GM21528 (cell line): ENCODE measurements around the gene P2RX3.
"Not testable (repeated sequence)": the region's sequence is repeated elsewhere in the genome, so short reads cannot be mapped to it uniquely, and the experiment has no call there.

ENCODE experiments used
- ATAC-seq: cut with Tn5 transposase; IDR thresholded peaks from one replicate; pipeline ENCODE4 v1.9.1; 2021; ENCODE audit warnings: mild to moderate bottlenecking, moderate library complexity; ENCODE audit not compliant: unreplicated experiment, low FRiP score

P2RX3 gene

DNA sequence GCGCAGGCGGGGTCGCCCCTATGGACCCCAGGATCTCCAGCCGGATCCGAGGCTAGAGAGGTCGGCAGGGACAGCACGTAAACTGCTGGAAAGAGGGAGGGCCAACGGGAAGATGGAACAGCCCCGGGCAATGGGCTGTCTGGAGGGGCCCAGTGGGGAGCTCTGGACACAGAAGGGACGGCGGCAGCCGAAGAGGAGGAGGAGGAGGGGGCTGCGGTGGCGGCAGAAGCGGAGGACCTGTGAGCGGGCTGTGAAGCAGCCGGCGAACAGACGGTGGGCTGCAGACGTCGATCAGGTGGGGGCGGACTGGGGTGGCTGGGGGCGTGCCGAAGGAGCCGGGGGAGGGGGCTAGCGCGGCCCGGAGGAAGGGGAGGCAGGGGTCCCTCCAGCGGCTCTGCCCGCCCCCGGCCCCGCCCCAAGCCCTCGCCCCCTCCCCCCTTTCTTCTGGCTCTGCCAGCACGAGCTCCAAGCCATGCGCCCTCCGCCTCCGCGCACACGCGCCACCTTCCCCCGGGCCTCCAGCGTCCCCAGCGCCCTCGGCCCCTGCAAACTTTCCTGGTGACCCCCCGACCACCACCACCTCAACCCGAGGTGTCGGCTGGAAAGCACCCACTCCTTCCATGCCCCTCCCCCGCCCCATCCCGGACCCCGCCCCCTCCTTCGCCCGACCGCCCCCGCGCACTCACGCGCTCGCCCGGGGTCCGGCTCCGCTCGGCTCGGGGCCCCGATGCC lies 13.8 kb upstream of the P2RX3 start:
- ATAC-seq: peak; percentile 38

DNA sequence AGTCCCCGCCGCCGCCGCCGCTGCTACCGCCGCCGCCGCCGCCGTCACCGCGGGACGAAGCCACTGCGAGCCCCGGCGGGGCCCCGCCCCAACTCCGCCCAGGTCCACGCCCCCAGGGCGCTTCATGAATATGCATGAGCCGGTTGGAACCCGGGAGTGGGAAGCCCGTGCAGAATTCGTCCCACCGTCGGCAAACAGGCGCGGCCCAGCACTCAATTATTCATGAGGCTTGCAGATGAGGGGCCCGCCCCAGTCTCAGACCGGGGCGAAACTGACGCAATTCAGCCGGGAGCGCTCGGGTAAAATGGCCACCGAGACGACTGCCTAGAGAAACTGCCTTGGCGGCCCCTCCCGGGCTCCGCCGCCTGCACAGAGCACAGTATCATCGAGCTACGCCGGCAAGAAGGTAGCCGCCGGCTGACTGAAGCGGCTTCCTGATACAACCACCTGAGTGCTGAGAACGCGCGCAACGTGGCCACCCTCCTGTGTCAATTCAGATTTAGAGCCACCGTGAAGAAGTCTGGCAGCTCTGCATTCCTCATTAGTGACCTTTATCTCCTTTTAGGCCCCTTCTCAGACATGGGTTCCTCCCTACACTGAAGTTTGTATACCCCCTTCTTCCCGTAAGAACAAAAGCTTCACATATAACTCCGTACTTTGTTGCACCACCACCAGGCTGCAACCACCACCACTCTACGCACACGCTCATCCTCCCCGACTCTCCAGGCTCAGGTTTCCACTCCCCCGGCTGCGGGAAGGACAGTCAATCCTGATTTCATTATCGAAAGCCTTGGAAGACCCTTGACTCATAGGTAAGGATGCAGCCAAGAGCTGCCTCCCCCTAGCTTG lies 13.0 kb upstream of the P2RX3 start, which contains the start of gene TNKS1BP1:
TNKS1BP1 (minus strand) TSS at position 67 of the 849 bp plus-strand sequence. CDS start 3,067 bp downstream, outside the sequence.
- peak; percentile 92 for ATAC-seq

DNA sequence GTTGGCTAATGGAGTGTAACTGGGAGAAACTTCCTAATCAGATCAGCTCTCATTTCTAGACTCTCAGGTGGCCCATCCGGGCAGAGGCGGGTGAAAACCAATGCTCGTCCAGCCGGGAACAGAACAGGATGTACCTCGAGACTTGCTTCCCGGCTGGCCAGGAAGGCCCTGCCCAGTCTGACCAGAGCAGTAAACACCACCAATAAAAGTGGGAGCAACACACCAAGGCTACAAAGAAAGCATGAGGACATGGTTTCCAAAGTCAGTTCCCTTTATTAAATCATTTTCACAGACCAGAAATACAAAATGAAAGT lies 12.5 kb upstream of the P2RX3 start:
- no peak for ATAC-seq

DNA sequence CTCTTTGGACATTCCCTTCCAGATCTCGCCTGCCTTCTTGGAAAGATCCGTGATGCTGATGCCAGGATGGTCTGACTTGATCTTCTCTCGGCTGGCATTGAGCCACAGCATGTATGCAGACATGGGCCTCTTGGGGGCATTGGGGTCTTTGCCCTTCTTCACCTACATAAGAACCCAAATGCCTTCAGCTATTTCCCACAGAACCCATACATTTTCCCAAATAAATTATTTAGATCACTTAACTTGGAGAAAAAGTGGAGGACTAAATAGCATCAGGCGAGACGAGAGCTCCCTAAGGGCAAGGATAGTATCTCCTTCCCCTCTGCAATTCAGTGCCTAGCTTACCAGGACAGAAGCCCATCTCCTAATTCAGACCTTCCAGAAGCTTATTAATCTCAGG lies 10.4 kb upstream of the P2RX3 start:
- no peak for ATAC-seq

DNA sequence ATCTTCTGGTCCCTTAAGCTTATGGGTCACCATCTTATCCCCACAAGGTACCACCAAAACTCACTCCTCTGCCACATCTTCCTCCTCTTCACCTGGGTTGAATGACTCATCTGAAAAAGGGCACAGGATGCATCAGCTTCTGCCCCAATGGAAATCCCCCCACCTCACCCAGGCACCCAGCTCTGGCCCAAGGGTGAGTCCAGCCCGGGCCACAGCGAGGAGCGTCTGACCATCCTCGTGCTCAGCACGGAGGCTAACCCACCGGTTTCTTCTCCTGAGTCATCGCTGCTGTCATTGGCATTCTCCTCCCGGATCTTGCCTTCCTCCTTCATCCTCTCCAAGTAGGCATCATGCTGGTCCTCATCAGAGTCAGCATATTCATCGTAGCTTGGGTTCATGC lies 8.1 kb upstream of the P2RX3 start:
- no peak for ATAC-seq

DNA sequence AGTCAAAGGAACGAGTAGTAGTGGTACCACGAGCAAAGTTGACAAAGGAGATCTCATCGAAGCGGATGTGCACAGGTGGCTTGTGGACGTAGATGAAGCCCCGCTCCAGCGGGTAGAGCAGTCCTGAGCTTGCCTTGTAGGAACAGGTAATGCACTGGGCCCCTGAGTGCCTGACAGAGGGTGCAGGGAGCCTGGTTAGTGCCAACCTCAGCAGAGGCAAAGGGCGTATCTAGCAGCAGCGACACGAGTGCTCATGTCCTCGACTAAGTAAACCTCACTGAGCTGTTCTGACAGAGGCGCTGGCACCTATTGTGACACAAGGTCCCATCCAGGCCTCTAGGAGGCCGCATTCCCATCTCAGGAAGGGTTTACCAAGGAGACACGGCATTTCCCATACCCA lies 6.4 kb upstream of the P2RX3 start:
- no peak for ATAC-seq

DNA sequence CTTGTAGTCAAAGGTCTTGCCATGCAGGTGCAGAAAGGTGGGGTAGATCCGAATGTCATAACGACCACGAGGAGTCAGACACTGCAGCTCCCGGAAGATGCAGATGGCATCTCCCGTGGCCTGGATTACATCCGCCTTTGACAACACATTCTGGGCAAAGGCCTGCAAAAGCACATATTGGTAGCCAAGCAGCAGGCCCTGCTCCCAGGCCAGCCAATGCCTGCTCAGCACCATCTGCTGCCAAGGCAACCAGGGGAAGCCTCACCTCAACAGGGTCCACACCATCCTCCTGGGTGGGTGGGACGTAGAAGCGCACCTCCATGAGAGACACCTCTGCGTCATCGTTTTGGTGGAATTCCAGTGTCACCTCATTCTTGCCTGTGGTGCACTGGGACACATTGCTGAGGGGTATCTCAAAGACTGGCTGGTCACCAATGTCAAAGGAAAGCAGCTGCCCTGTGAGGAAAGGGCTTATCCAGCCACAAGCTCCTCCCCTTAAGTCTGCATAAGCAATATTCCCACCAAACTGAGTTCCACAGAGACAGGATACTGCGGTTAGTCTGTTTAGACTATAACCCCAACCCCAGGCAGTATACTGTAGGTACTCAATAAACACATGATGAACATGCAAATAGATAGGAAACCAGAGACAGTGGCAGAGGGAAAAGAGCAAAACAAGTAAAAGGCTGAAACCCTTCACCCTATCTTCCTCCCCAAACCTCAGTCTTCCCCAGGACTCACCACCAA lies 5.3 kb upstream of the P2RX3 start:
- ATAC-seq: no peak

DNA sequence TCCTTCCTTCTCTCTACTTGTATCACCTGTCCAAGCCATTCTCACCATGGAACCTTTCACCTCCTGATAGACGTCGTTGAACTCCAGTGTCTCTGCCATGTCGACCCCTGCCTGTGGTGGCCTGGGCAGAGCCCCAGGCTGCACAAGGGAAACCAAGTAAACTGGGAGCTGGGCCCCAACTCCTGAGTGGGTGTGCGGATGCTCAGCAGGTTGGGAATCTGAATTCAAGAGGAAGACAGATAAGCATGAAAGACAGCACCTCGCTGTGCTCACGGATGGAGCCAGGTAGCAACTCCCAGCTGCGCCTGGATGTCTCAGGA lies 3.2 kb upstream of the P2RX3 start:
- ATAC-seq: peak; percentile 14

DNA sequence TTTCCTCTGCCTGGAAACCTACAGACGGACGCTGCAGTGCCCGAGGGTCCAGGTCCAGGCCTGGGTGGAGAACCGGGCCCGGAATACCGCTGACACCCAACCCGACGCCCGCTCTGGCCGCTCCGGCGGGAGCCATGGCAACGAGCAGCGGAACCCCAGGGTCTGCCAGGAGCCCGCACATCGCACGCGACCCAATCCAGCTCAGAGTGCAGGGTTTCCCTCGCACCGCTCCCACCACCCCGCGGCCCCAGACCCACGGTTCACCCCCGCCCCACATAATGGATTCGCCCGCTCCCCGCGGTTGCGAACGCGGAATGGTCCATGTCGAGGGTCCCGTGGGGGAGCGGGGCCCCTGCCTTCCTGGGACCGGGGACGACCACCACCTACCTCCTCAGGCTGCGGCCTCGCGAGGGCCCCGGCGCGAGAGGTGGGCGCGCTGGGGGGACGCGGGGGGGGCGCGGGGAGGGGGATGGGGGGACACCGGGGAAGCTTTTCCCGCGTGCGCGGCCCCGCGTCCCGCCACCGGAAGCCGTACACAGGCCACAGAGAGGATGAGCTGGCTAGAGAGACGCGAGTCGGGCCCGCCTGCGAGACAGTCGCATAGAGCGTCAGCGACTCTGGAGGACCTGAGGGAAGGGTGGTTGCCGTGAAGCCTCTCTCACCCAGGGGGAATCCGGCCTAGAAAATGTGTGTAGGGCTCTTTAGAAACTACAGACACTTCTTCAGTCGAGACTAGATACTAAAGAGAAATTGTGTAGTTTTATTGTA lies 2.6 kb upstream of the P2RX3 start, which contains the start of gene SSRP1:
SSRP1 (minus strand) TSS at position 550 of the 768 bp plus-strand sequence. CDS start 771 bp downstream, outside the sequence.
- ATAC-seq: peak; percentile 99

DNA sequence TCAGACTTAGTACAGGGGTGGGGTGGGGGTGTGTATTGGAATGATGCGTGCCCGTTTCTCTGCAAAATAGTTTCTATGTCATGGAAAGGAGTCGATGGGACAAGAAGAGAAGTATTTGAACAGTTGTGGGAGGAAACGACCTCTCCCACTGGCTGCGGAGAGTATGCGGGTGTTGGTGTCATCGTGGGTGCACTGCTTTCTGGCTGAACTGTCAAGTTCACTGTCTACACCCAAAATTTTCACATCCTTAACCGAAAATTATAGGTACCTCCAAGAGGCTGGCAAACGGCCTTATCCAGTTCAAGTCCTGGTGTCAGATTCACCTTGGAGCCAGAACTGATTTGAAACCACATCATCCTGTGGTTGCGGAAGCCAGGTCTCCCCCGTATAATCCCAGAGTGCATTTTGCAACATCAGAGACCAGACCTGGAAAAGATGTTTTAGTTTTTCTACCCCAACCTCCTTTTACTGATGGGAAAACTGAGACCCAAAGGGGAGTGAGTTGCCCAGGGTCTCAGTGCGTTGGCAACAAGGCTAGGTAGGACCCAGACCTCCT lies 2.0 kb upstream of the P2RX3 start:
- peak; percentile 11 for ATAC-seq

DNA sequence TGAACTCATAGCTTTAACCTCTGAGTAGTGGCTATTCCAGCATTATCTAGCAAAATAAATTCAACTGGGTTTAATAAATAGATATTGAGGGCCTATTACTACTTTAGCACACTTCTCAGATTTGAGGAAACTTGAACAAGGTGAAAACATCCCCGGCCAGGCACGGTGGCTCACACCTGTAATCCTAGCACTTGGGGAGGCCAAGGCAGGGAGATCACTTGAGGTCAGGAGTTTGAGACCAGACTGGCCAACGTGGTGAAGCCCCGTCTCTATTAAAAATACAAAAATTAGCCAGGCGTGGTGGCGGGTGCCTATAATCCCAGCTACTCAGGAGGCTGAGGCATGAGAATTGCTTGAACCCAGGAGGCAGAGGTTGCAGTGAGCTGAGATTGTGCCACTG lies 1.3 kb upstream of the P2RX3 start:
- ATAC-seq: not testable (repeated sequence)

DNA sequence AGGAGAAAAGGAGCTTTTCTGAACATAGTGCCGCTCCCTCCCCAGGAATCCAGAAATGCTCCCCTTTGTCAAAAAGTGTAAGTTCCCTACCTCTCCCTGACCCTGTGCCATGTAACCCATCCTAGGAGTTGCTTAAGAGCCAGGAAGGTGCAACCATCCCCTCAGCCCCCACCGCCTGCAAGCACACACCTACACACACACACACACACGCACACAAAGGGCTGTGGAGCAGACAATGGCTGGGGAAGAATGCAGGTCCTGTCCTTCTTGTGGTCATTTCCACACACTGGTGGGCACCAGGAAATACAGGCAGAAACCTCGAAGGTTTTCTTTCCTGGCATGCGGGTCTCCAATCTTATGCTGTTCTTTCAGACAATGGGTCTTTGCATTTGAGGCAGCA lies 1.2 kb downstream of the P2RX3 start:
- ATAC-seq: no peak

DNA sequence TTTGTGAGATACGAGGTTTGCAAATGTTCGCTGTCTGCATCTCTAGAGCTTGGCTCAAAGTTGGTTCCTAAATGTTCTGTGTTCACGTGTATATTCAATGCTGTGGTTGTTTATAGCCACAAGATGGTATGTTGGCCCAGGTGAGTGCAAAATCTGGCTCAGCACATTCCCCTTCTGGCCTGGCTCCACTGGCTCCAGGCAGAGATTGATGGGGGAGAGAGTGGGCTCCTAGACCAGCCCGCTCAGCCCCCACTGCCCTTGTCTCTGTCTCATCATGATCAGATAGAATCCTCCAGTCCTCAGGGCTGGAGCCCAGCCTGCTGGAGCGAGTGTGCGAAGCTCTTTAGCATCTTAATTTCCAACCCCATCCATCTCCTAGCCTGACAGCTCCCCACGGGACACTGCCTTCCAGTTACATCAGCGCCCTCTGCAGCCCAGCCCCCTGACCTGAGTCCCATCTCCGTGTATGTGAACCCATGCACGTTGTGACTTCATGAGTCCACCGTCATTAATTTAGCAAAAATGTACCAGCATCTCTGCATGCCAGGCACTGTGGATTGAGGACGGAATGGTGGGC lies 2.0 kb downstream of the P2RX3 start:
- no peak for ATAC-seq

DNA sequence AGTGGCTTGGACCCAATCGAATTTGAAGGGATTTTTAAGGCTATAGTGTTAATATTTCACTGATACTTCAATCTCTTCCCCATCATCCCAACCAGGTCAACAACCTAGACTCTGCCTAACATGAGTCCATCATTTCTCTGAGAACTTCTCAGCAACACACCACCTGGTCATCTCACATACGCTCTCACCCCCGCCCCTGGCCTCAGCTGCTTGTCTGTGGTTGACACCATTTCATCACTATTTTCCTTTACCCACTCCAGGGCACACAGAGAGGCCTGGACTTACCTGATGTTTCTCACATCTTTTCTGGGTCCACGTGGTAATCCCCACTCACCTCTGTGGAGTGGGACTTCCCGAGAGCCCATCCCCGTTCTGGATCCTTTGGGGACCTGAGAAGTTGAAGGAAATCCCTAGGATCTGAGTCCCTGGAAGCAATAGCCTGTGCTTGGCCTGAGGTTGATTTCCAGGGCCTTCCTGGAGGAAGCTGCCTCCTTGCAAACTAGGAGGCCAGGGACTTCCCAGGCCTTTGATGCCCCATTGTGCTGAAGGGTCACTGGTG lies 3.2 kb downstream of the P2RX3 start:
- no peak for ATAC-seq

DNA sequence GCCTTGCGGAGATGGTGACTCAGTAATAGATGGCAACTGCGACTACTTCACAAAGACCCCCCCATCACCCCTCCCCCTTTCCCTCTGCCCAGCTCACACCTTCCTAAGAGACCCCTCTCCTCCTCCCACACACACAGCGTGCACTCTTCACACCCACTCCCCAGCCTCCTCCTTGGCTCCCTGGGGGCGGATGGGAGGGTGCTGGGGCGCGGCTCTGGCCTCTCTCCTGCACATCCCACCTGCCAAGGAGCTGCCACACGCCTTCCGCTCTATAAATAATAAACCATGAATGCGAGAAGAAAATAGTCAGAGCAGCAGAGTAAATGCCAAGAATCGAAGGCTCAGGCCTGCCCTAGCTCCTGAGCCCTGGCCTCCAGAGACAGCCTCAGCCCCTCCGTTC lies 4.5 kb downstream of the P2RX3 start:
- no peak for ATAC-seq

DNA sequence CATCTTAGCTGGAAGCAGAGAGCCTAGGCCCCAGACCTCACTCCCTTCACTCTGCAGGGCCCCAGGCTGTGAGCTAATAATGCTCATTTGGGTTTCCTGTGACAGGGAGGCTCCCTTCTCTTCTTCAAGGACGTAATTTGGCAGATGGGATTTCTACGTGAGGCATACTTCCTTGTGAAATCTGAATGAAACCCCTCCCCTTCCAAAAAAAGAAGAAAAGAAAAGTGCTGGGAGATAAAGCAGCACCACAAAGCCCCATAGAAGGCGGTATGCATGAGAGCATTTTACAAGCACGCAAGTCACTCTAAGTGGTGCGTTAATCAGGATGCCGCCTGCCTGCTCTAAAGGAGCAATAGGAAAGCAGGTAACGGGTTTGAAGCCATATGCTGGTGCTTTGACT lies 5.7 kb downstream of the P2RX3 start:
- ATAC-seq: no peak

DNA sequence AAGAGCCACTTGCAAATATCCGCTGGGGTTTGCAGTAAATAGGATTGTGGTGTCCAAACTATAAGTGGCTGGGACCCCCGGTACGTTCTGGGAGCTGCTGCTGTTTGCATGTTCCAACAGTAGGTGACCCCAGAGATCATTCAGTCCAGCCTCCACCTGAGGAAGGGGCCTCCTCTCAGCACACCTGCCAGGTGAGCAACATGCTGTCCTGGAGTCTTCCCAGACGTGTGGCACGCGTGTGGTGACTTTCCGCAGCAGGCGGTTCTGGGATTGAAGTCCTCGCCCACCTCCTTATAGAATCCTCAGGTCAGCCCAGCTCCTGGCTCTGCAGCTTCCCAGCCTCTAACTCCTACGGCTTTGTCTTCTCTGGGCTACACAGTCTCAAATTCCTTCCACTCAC lies 6.7 kb downstream of the P2RX3 start:
- no peak for ATAC-seq

DNA sequence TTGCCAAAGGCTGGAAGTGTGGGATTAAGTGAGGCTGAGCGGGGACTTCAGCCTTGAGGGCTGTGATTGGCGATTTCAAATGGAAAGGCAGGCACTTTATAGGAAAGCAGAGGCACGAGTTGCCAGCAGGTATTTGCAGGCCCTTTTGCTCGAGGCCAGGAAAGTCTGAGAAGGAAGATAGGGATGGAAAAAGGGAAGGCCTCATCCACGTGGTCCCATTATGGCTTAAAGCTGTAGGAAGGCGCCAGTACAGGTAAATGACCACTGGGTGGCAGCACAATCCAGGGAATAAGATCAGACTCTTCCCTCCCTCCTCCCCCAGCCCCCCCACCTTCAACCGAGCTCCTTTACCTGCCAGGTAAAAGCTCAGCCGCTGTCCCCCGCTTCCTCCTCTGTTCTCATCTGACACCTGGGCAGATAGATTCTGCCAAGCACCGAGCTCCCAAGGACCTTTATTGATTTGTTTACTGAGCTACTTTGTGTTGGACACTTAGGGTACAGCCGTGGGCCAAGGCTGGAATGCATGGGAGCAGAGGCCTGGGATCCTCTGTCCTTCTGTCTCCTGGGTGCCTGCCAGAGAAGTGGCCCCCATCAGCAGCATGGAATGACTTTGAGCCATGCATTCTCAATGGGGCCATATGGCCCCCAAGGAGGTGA lies 7.5 kb downstream of the P2RX3 start:
- no peak for ATAC-seq

DNA sequence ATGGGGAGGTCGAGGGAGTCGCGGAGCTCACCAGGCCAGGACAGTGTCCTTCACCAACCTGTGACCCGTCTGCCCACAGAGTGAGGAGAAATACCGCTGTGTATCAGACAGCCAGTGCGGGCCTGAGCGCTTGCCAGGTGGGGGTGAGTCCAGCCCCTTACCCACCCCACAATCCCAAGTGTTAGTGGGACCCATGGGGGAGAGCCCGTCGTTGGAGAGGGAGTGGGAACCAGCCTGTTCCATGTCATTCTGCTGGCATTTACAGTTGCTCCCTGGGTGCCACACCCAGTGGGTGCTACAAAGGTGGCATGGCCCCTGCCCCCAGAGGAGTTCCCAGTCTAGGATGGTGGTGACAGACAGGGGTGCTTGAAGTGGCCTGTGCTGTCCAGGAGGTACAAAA lies 9.2 kb downstream of the P2RX3 start:
- ATAC-seq: no peak
